Measurements from ENCODE around the gene ANK3.

ANK3 gene

GRCh38 chr10:60234551-60234950 is 155.1 kb downstream of the ANK3 start:
- no peak for DNase-seq (ENCODE audit: low read depth in 2 of 2)

DNA sequence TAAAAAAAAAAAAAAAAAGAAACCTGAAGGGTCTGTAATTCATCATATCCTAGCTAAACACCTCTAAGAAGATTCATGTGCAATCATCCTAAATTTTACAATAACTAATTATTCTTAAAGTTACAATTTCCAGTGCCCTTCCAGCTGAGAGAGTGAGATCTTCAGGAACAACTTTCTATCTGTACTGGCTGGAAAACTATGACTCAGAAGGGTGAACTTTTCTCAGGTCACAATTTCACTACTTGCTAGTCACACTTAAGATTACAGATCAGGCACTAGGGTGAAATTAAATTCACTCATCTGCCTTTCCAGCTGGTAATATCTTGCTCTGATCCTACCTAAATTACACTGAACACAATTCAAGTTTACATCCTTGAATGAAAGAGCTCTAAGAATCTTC is 158.8 kb downstream of the ANK3 start:
- DNase-seq (ENCODE audit: low read depth in 2 of 2): no peak

GRCh38 chr10:60224066-60224705 is 165.5 kb downstream of the ANK3 start:
- no peak for DNase-seq (ENCODE audit: low read depth in 2 of 2)

GRCh38 chr10:60222047-60222446 is 167.6 kb downstream of the ANK3 start:
- no peak for DNase-seq (ENCODE audit: low read depth in 2 of 2)

- DNase-seq (ENCODE audit: low read depth in 2 of 2): no peak
Observed at GRCh38 chr10:60212195-60212594, 177.5 kb downstream of the ANK3 start.

DNA sequence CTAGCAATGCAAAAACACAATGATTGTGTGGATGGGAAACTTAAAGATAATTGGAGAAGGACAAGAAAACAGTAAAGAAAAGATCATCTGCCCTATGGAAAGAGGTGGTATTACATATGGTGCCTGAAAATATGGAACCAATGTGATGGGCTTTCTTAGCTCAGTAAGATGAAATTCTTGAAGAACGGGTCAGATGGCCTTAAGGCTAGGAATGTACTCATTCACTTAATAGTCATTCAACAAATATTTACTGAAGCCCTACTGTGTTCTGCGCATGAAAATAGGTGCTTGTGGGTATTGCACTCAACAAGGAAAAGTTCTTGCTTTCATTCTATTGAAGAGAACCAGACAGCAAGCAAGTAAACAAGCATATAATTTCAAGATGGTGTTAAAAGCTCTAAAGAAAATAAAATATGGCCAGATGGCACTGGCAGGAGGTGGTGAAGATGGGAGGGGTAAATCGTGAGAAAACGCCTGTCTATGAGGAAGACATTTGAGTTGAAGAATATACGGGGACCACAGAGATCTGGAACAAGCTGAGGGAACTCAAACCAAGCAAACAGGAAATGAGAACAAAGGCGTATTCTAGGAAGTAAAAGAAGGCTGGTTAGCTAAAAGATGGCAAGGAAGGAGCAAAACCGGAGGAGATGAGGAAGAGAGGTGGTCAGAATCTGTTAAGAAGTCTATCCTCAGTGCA is 179.7 kb downstream of the ANK3 start:
- DNase-seq (ENCODE audit: low read depth in 2 of 2): no peak

DNA sequence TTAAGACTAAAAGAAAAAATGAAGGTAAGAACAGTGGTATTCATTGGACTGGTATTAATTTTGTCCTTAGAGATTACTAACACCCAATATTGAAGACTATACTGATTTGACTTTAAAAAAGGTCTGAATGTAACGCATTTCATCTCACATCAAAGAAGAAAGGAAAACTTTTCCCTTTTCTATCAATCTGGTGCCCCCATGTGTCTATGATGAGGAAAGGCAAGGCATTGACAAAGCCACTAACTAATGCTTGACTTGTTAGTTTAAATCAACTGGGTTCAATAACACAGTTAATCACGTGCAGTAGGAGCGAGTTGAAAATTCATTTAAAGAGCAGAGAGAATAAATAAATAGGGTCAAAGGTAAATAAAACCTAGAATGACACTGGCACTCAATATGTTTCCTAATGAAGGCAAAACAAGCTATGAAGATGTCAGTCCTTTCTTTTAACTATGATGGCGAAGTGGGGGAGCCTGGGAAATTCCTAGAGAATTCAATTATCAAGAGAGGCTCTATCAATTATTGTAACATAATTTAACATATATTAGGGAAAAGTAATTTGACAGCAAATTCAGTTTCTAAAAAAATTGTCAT is 180.9 kb downstream of the ANK3 start:
- no peak for DNase-seq (ENCODE audit: low read depth in 2 of 2)

DNA sequence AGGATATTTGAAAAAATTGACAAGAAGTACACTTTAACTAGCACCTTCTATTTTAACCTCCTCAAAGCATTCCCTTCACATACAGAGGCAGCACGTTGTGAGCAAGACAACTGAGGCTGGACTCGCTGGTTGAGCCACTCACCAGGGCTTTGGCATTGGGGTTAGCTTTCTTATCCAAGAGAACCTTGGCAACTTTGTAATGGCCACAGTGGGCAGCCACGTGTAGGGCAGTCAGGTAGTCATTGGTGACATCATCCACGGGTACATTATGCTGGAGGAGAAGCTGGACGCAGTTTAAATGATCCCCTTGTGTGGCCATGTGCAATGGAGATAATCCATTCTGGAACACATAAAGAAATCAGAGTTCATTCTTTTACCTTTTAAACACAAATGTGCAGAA is 181.8 kb downstream of the ANK3 start:
- no peak for DNase-seq (ENCODE audit: low read depth in 2 of 2)

GRCh38 chr10:60206735-60207134 is 182.9 kb downstream of the ANK3 start:
- DNase-seq (ENCODE audit: low read depth in 2 of 2): no peak

DNA sequence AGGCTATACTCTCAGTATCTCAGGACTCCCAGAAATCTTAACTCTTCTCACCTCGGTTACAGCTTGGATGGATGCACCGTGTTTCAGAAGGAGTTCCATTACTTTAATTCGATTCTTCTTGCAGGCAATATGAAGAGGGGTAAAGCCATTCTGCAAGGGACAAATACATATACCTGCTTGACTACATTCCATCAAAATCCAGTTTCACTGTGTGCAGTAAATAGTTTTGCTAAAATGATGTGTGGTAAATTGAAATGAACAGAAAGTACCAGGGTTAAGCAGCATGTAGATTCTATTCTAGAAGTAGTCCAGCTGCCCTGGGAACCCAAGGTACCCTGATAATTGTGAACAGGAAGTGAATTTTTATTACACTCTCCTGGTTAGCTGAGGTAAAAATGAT is 183.9 kb downstream of the ANK3 start:
- no peak for DNase-seq (ENCODE audit: low read depth in 2 of 2)

DNA sequence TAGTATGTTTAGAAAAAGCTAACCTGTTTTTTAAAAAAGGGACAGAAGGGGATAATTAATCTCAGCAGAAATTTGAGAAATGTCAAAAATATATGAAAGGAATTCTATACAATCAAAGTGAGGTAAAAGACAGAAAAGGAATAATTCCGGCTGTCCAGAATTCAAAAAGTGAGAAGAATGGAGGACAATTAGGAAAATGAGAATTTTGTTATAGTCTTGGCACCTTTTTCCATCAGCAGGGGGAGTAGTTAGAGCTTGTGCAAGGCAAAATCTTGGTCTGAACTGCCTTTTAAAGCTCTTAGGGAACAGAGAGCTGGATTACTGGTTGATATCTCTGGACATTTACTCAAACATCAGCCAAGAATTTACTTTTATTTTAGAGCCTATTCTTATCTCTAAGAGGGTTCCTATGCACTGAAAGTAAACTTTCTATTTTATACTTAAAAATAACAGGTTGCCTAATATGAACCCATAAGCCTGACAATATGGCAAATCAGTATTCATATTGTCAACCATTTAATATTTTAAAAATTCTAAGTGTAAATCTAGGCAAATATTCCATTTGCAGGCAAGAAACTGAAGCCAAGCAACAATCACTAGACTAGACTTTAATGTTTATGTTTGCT is 185.6 kb downstream of the ANK3 start:
- DNase-seq (ENCODE audit: low read depth in 2 of 2): no peak

DNA sequence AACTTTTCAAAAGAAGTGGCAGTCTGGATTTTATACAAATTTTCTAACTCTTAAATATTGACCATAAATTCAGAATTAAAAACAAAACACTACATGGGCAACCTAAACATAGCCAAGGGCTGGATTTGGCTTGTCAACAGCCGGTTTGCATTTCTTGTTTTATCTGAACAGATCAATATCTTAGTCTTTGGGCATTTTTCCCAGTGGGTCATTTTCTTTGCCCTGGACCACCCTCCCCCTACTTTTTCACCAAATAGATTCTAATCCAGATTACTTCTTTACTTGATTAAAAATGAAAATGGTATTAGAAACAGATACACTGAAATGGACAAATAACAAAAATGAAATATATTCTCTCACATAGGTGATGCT is 189.0 kb downstream of the ANK3 start:
- DNase-seq (ENCODE audit: low read depth in 2 of 2): no peak

DNA sequence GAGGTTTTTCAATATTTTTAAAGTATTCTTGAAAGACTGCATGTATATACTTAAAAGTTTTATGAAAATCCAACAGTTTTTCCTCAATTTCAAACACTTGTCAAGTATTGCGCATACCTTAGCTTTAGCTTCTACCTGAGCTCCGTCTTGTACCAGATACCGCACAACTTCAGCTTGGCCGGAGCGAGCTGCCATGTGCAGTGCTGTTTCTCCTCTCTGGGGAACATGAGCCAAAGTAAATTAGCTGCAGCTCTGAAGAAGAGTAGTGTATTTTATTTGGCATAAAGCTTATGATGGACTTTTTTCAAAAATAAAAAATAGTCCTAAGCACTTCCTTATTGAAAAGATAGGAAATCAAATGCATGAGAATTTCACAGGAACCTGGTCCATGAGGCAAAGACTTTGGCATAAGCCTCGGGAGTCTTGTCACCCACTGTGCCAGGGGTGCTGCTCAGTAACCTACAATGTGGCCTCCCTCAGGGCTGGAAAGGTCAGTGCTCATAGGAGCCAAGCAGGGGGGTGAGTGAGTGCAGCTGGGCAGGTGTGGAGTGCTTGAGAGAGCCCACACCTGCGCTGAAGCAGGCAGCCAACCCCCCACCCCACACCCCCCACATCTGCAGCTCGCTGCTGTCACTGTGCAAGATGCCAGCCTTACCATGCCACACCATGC is 189.5 kb downstream of the ANK3 start:
- DNase-seq (ENCODE audit: low read depth in 2 of 2): no peak

GRCh38 chr10:60197206-60197605 is 192.5 kb downstream of the ANK3 start:
- no peak for DNase-seq (ENCODE audit: low read depth in 2 of 2)

DNA sequence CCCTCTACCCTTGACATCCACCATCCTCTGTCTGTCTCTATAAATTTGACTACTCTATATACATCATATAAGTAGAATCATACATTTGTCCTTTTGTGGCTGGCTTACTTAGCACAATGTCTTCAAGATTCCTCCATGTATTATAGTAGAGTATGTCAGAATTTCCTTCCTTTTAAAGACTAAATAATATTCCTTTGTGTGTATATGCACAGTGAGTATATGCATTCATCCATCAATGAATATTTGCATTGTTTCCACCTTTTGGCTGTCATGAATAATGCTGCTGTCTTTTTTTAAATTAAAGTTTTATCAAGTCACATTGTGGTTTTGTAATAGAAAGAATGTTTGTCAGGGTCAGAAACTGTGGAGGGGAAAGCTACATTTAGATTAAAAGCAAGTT is 195.3 kb downstream of the ANK3 start:
- no peak for DNase-seq (ENCODE audit: low read depth in 2 of 2)

- DNase-seq (ENCODE audit: low read depth in 2 of 2): no peak
Observed at GRCh38 chr10:60192946-60193345, 196.7 kb downstream of the ANK3 start.

- DNase-seq (ENCODE audit: low read depth in 2 of 2): no peak
Observed at GRCh38 chr10:60189861-60190475, 199.7 kb downstream of the ANK3 start.

- DNase-seq (ENCODE audit: low read depth in 2 of 2): no peak
Observed at GRCh38 chr10:60188548-60188947, 201.1 kb downstream of the ANK3 start.

- no peak for DNase-seq (ENCODE audit: low read depth in 2 of 2)
Observed at GRCh38 chr10:60187691-60188090, 202.0 kb downstream of the ANK3 start.

- DNase-seq (ENCODE audit: low read depth in 2 of 2): no peak
Observed at GRCh38 chr10:60186315-60187071, 203.2 kb downstream of the ANK3 start.

- DNase-seq (ENCODE audit: low read depth in 2 of 2): no peak
Observed at GRCh38 chr10:60185421-60185820, 204.3 kb downstream of the ANK3 start.
